ACHN (cell line): ENCODE measurements around the gene AOPEP.

Source experiments
- DNase-seq: peaks from one replicate; pipeline ENCODE4 v3.0.0-alpha.2; 2015
- in situ Hi-C: cut with HindIII; loops from 2 replicates; pipeline ENCODE4 v1.10.0; 2017; ENCODE audit warnings: low sequenced_read_pairs, low pct_ligation_motif_present, low pct_unique_long_range_greater_than_20kb

AOPEP gene

DNA sequence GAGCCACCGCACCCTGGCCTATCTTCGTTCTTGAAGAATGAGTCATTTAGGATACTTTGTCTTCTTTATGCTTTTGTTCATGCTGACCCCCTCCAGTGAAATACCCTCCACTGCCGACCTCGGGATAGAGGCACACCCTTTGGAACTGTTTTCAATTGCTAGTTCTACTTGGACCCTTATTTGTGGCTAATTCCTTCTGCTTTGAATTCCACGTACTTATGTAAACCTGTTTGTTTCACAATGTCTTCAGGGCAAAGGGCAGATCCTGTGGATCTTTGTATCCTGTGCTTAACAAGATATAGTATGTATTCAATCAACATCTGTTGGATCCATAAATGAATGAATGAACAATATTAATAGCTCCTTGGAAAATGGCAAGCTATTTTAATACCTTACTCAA lies 19.6 kb upstream of the AOPEP start:
- in situ Hi-C loops, result no loop called here

GRCh38 chr9:94713436-94714215 lies 12.9 kb upstream of the AOPEP start:
- in situ Hi-C loops, result no loop called here
- no peak for DNase-seq

More for the DNA sequence above, 19.6 kb upstream of the AOPEP start:
- DNase-seq, result no peak

GRCh38 chr9:94714494-94714893 lies 12.0 kb upstream of the AOPEP start:
- no peak for DNase-seq
- in situ Hi-C loops, result no loop called here

- in situ Hi-C loops, result no loop called here
These were observed 8.7 kb upstream of the AOPEP start for GRCh38 chr9:94717761-94718160.

GRCh38 chr9:94718936-94719335 lies 7.6 kb upstream of the AOPEP start:
- DNase-seq, result no peak
- in situ Hi-C loops, result no loop called here

More at GRCh38 chr9:94717761-94718160, 8.7 kb upstream of the AOPEP start:
- no peak for DNase-seq

DNA sequence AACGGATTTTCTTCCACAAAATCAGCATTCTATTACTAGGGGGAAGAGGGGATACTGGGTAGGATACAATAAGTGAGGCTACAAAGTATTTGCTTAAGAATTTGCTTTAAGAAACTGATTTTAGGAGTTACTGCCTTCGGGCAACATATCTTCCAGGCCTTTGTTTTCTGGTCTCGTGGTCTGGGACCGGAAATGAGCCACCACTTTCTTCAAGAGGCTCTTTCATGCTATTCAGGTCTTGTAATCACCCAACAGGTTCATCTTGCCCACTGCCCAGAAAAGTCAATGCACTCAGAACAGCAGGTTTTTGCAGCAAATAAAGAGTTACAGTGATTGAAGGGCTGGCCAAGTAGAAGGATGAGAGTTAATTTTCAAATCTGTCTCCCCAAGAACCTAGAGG lies 6.6 kb upstream of the AOPEP start:
- no peak for DNase-seq
- in situ Hi-C loops, result no loop called here

GRCh38 chr9:94720846-94721549 lies 5.5 kb upstream of the AOPEP start:
- no peak for DNase-seq
- in situ Hi-C loops, result no loop called here

GRCh38 chr9:94721754-94722153 lies 4.7 kb upstream of the AOPEP start:
- in situ Hi-C loops, result no loop called here
- DNase-seq, result no peak

DNA sequence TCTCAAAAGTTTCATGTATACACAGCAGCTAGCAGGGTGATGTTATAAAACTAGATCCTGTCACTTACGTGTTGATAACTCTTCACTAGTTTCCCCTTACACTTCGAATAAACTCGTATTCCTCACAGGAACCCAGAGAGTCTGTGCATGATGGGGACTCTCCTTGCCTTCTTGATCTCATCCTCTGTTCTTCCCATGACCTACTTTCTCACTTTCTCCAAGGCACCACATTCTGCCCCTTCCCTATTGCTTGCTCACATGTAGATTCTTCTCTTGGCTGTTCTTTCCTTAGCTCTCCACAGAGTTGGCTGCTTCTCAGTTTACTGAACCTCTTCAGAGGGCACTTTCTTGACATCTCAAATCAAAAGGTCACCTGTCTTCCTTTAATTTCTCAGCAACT lies 1.2 kb upstream of the AOPEP start:
- no peak for DNase-seq
- in situ Hi-C loops, result no loop called here

DNA sequence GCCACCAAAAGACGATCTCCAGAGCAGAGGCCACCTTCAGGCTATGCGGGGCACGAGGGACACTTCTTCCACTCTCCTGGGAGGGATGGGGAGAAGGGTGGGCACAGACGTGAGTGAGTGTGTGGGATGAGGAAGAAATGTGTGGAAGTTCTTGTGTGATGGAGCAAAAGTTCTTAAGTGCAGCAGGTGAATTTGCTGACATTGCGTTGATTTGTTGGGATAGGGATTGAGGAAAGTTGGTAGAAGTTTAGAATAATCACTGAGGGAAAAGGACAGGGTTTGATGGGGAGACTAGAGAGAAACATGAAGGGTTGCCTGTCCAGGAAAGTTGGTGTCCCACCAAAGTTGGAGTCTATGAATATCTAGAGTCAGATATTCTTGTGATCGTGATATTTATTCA lies 2.2 kb downstream of the AOPEP start:
- in situ Hi-C loops, result no loop called here
- DNase-seq, result no peak

- in situ Hi-C loops, result no loop called here
- no peak for DNase-seq
These were observed 2.7 kb downstream of the AOPEP start for GRCh38 chr9:94729199-94729598.

GRCh38 chr9:94734054-94734754 lies 7.7 kb downstream of the AOPEP start:
- DNase-seq, result no peak
- in situ Hi-C loops, result no loop called here

GRCh38 chr9:94736759-94737158 lies 10.3 kb downstream of the AOPEP start:
- in situ Hi-C loops, result no loop called here
- DNase-seq, result no peak

DNA sequence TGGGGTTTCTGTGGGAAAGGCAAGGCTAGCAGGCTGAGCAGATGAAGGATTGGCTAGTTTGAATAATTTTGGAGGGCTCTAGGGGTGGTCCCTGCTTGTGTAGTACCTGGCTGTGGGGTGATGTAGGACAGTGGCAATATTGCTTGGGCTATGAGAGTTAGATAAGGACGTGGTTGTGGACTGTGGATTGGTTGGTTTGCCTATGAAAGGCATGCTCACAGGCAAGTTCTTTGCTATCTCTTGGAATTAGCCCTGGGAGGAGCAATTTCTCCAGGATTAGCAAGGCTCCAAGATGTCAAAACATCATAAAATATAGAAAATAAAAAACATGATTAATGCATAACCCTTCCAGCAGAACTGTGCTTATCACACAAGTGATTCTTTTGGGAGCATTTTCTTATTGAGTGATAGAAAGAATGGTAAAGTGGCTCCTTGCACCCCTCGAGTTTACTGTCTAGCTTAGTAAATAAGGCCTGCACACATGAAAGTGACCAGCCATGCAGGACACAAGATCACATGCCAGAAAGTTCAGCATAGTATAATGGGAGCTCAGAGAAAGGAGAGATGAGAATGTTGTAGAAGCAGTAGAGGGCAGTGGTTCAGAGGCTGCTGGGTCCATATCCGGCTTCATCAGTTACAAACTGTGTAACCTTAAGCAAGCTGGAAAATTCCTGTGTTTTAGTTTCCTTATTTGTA lies 13.8 kb downstream of the AOPEP start:
- DNase-seq, result no peak
- in situ Hi-C loops, result no loop called here

- no peak for DNase-seq
- in situ Hi-C loops, result no loop called here
These were observed 15.4 kb downstream of the AOPEP start for GRCh38 chr9:94741866-94742265.

DNA sequence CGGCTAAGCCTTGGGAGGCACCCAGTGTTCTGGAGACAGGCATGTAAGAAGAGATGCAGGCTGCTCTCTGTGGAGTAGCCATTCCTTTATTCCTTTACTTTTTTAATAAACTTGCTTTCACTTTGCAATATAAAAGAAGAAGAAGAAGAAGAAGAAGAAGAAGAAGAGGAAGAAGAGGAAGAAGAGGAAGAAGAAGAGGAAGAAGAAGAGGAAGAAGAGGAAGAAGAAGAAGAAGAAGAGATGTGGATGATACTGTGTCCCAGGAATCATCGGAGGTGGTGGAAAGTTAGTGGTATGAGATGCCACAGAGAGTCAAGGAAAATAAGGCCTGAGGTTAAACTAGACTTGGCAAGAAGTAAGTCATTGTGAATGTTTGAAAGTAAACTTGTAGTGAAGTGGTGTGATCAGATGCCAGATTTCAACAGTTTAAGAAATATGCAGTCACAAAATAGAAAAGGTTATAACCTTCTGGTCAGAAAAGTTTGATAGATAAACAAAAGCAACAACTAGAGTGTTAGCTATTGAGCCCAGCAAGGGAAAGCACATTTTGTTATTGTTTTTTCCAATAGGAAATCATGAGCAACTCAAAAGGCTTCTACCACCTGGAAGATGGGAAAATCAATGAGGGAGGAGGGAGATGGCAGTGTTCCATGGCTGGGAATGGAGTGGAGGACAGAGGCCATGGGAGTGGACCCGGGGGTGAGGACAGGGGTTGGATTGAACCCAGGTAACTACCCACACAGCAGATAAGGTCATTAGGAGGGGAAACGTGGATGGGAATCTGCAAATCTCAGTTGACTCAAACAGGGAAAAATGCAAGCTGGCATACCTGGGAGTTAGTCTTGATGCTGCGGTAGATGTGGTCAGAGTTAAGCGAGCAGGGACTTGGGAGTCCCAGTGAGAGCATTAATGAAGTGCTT lies 16.8 kb downstream of the AOPEP start:
- no peak for DNase-seq
- in situ Hi-C loops, result no loop called here

- no peak for DNase-seq
- in situ Hi-C loops, result no loop called here
These were observed 19.5 kb downstream of the AOPEP start for GRCh38 chr9:94745806-94746540.
